Stimulated activated CD8-positive, alpha-beta memory T cell treated with anti-CD3 and anti-CD28 coated beads, Interleukin-12 subunit alpha, Interleukin-12 subunit beta, amount 100 ng/mL, for 24 hours (primary cell): Measurements from ENCODE around the gene ATP5F1B.

Experiments used
- DNase-seq: peaks from one replicate; pipeline ENCODE4 v3.0.0-alpha.2; 2020; ENCODE audit errors: extremely low read depth

ATP5F1B gene

GRCh38 chr12:56616925-56617324 is 28.9 kb downstream of the ATP5F1B start:
- no peak for DNase-seq

GRCh38 chr12:56616244-56616643 is 29.5 kb downstream of the ATP5F1B start:
- DNase-seq = no peak

- no peak for DNase-seq
Measured at GRCh38 chr12:56614627-56615026, 31.2 kb downstream of the ATP5F1B start.

- no peak for DNase-seq
Measured at GRCh38 chr12:56604355-56604754, 41.4 kb downstream of the ATP5F1B start.

- no peak for DNase-seq
Measured at GRCh38 chr12:56602239-56602638, 43.5 kb downstream of the ATP5F1B start.

- no peak for DNase-seq
Measured at GRCh38 chr12:56601503-56601902, 44.3 kb downstream of the ATP5F1B start.

- no peak for DNase-seq
Measured at GRCh38 chr12:56600753-56601152, 45.0 kb downstream of the ATP5F1B start.

- DNase-seq = no peak
Measured at GRCh38 chr12:56599797-56600196, 46.0 kb downstream of the ATP5F1B start.

GRCh38 chr12:56599041-56599440 is 46.7 kb downstream of the ATP5F1B start:
- no peak for DNase-seq

- DNase-seq = no peak
Measured at GRCh38 chr12:56596815-56597214, 49.0 kb downstream of the ATP5F1B start.

- DNase-seq = no peak
Measured at GRCh38 chr12:56593909-56594621, 51.7 kb downstream of the ATP5F1B start.

- no peak for DNase-seq
Measured at GRCh38 chr12:56591961-56592360, 53.8 kb downstream of the ATP5F1B start.

- DNase-seq = no peak
Measured at GRCh38 chr12:56591126-56591525, 54.7 kb downstream of the ATP5F1B start.

GRCh38 chr12:56590237-56590830 is 55.5 kb downstream of the ATP5F1B start:
- no peak for DNase-seq

GRCh38 chr12:56589783-56590182 is 56.0 kb downstream of the ATP5F1B start:
- no peak for DNase-seq
